Subcutaneous abdominal adipose tissue (tissue), 5 donors: Measurements from ENCODE around the gene KCNIP4.

Experiments used
- H3K27ac ChIP-seq: one replicate; pipeline ENCODE4 v1.7.0; 2013; ENCODE audit warnings: low read depth, mild to moderate bottlenecking, inconsistent platforms, low read length, moderate library complexity
- H3K27me3 ChIP-seq, 5 donors: one replicate each; pipeline ENCODE4 v1.7.0; 2013; ENCODE audit warnings: low read length in 5 of 5, inconsistent platforms in 1 of 5; ENCODE audit not compliant: control insufficient read depth in 5 of 5, insufficient read depth in 4 of 5
- H3K36me3 ChIP-seq, 5 donors: one replicate each; pipeline ENCODE4 v1.7.0; 2013; ENCODE audit warnings: low read length in 5 of 5; ENCODE audit not compliant: control insufficient read depth in 5 of 5, insufficient read depth in 5 of 5
- H3K4me1 ChIP-seq, 5 donors: one replicate each; pipeline ENCODE4 v1.7.0; 2013; ENCODE audit warnings: low read length in 5 of 5, mild to moderate bottlenecking in 3 of 5, moderate library complexity in 1 of 5; ENCODE audit not compliant: control insufficient read depth in 5 of 5, insufficient read depth in 5 of 5
- H3K4me3 ChIP-seq, 5 donors: one replicate each; pipeline ENCODE4 v1.7.0; 2013; ENCODE audit warnings: low read length in 5 of 5, low read depth in 1 of 5
- H3K9ac ChIP-seq, 5 donors: one replicate each; pipeline ENCODE4 v1.7.0; 2013; ENCODE audit warnings: low read length in 5 of 5, mild to moderate bottlenecking in 4 of 5, moderate library complexity in 3 of 5
- H3K9me3 ChIP-seq, 5 donors: one replicate each; pipeline ENCODE4 v1.7.0; 2013; ENCODE audit warnings: low read length in 5 of 5; ENCODE audit not compliant: control insufficient read depth in 5 of 5
- donor health status: healthy.
- donor health status: healthy.
- donor health status: healthy.
- donor health status: healthy.
- donor health status: healthy.

Gene KCNIP4

GRCh38 chr4:21685911-21686310, 262.7 kb downstream of the KCNIP4 start:
- H3K27ac ChIP-seq: no peak overlapping the region
- peaks cover 0 to 4% (median 0%) of the 10 kb centered on the region in 5 donors for H3K4me1 ChIP-seq
- H3K4me3 ChIP-seq: no peak overlapping the region
- no peaks in the 10 kb centered on the region for H3K9me3 ChIP-seq
- no peak overlapping the region for H3K9ac ChIP-seq
- no peaks in the 10 kb centered on the region for H3K36me3 ChIP-seq
- no peaks in the 10 kb centered on the region for H3K27me3 ChIP-seq

- Histone ChIP-seq H3K27me3 (no peaks in the 10 kb centered on the region), H3K27ac (no peak overlapping the region), H3K4me3 (no peak overlapping the region), H3K36me3 (no peaks in the 10 kb centered on the region), H3K4me1 (peaks cover 0 to 5% (median 0%) of the 10 kb centered on the region in 5 donors), H3K9ac (no peak overlapping the region), H3K9me3 (no peaks in the 10 kb centered on the region)
These were observed 268.2 kb downstream of the KCNIP4 start for GRCh38 chr4:21680326-21680898.

- Histone ChIP-seq H3K4me3 (no peak overlapping the region), H3K27me3 (no peaks in the 10 kb centered on the region), H3K27ac (no peak overlapping the region), H3K36me3 (no peaks in the 10 kb centered on the region), H3K9me3 (no peaks in the 10 kb centered on the region), H3K4me1 (peaks cover 0 to 5% (median 0%) of the 10 kb centered on the region in 5 donors), H3K9ac (no peak overlapping the region)
These were observed 269.9 kb downstream of the KCNIP4 start for GRCh38 chr4:21678711-21679110.

GRCh38 chr4:21677173-21677572, 271.4 kb downstream of the KCNIP4 start:
- Histone ChIP-seq H3K27me3 (no peaks in the 10 kb centered on the region), H3K36me3 (no peaks in the 10 kb centered on the region), H3K4me3 (no peak overlapping the region), H3K9me3 (no peaks in the 10 kb centered on the region), H3K27ac (no peak overlapping the region), H3K9ac (no peak overlapping the region), H3K4me1 (peaks cover 0 to 5% (median 0%) of the 10 kb centered on the region in 5 donors)

- Histone ChIP-seq H3K4me3 (no peak overlapping the region), H3K36me3 (no peaks in the 10 kb centered on the region), H3K9me3 (no peaks in the 10 kb centered on the region), H3K27ac (no peak overlapping the region), H3K4me1 (no peaks in the 10 kb centered on the region), H3K27me3 (no peaks in the 10 kb centered on the region), H3K9ac (no peak overlapping the region)
These were observed 284.2 kb downstream of the KCNIP4 start for GRCh38 chr4:21664355-21664754.

GRCh38 chr4:21656832-21657231, 291.7 kb downstream of the KCNIP4 start:
- no peaks in the 10 kb centered on the region for H3K4me1 ChIP-seq
- peaks cover 0 to 2% (median 0%) of the 10 kb centered on the region in 5 donors for H3K9me3 ChIP-seq
- no peak overlapping the region for H3K4me3 ChIP-seq
- H3K9ac ChIP-seq: no peak overlapping the region
- H3K36me3 ChIP-seq: no peaks in the 10 kb centered on the region
- no peaks in the 10 kb centered on the region for H3K27me3 ChIP-seq
- H3K27ac ChIP-seq: no peak overlapping the region

GRCh38 chr4:21655031-21655430, 293.5 kb downstream of the KCNIP4 start:
- Histone ChIP-seq H3K9ac (no peak overlapping the region), H3K27ac (no peak overlapping the region), H3K4me1 (no peaks in the 10 kb centered on the region), H3K4me3 (no peak overlapping the region), H3K27me3 (no peaks in the 10 kb centered on the region), H3K9me3 (peaks cover 0 to 2% (median 0%) of the 10 kb centered on the region in 5 donors), H3K36me3 (no peaks in the 10 kb centered on the region)

GRCh38 chr4:21652508-21653231, 295.9 kb downstream of the KCNIP4 start:
- Histone ChIP-seq H3K36me3 (no peaks in the 10 kb centered on the region), H3K27me3 (no peaks in the 10 kb centered on the region), H3K4me3 (no peak overlapping the region), H3K4me1 (no peaks in the 10 kb centered on the region), H3K9ac (no peak overlapping the region), H3K9me3 (peaks cover 0 to 2% (median 0%) of the 10 kb centered on the region in 5 donors), H3K27ac (no peak overlapping the region)

GRCh38 chr4:21649391-21650090, 299.0 kb downstream of the KCNIP4 start:
- Histone ChIP-seq H3K9me3 (peaks cover 0 to 2% (median 0%) of the 10 kb centered on the region in 5 donors), H3K27me3 (no peaks in the 10 kb centered on the region), H3K4me3 (no peak overlapping the region), H3K36me3 (no peaks in the 10 kb centered on the region), H3K9ac (no peak overlapping the region), H3K27ac (no peak overlapping the region), H3K4me1 (no peaks in the 10 kb centered on the region)

GRCh38 chr4:21645776-21646175, 302.8 kb downstream of the KCNIP4 start:
- no peaks in the 10 kb centered on the region for H3K4me1 ChIP-seq

More at GRCh38 chr4:21645776-21646175, 302.8 kb downstream of the KCNIP4 start:
- Histone ChIP-seq H3K9ac (no peak overlapping the region), H3K27ac (no peak overlapping the region), H3K27me3 (no peaks in the 10 kb centered on the region), H3K36me3 (no peaks in the 10 kb centered on the region), H3K9me3 (no peaks in the 10 kb centered on the region), H3K4me3 (no peak overlapping the region)
